HG02588 (cell line): ENCODE data around the gene SHCBP1L.
A peak's percentile ranks its signal among the peaks of the same experiment; 100 is the strongest.
"Not testable (repeated sequence)": the region's sequence is repeated elsewhere in the genome, so short reads cannot be mapped to it uniquely, and the experiment has no call there.

Experiments
- ATAC-seq: cut with Tn5 transposase; IDR thresholded peaks from one replicate; pipeline ENCODE4 v1.9.1; 2021; ENCODE audit warnings: mild to moderate bottlenecking, moderate library complexity; ENCODE audit not compliant: unreplicated experiment

SHCBP1L gene

GRCh38 chr1:182965861-182966260 is 12.9 kb upstream of the SHCBP1L start:
- ATAC-seq = no peak

- no peak for ATAC-seq
Measured at GRCh38 chr1:182965096-182965495, 12.1 kb upstream of the SHCBP1L start.

GRCh38 chr1:182962554-182963115 is 9.7 kb upstream of the SHCBP1L start:
- ATAC-seq = peak; percentile 97

- ATAC-seq = no peak
Measured at GRCh38 chr1:182960046-182960445, 7.1 kb upstream of the SHCBP1L start.

- no peak for ATAC-seq
Measured at GRCh38 chr1:182957902-182958395, 5.0 kb upstream of the SHCBP1L start.

GRCh38 chr1:182956708-182957365 is 3.9 kb upstream of the SHCBP1L start:
- no peak for ATAC-seq

- ATAC-seq = no peak
Measured at GRCh38 chr1:182955596-182956588, 2.9 kb upstream of the SHCBP1L start.

GRCh38 chr1:182953826-182954225 is 860 bp upstream of the SHCBP1L start:
- ATAC-seq = no peak

GRCh38 chr1:182943336-182943735 is 9.6 kb downstream of the SHCBP1L start:
- ATAC-seq = not testable (repeated sequence)

GRCh38 chr1:182942145-182942544 is 10.8 kb downstream of the SHCBP1L start:
- ATAC-seq = not testable (repeated sequence)

- no peak for ATAC-seq
Measured at GRCh38 chr1:182939413-182939812, 13.6 kb downstream of the SHCBP1L start.

GRCh38 chr1:182935716-182936115 is 17.2 kb downstream of the SHCBP1L start:
- ATAC-seq = no peak

GRCh38 chr1:182930985-182931384 is 22.0 kb downstream of the SHCBP1L start:
- no peak for ATAC-seq

- ATAC-seq = peak; percentile 50
Measured at GRCh38 chr1:182927693-182928433, 25.1 kb downstream of the SHCBP1L start.

- ATAC-seq = no peak
Measured at GRCh38 chr1:182925661-182926060, 27.3 kb downstream of the SHCBP1L start.

GRCh38 chr1:182917378-182917777 is 35.6 kb downstream of the SHCBP1L start:
- ATAC-seq = no peak

GRCh38 chr1:182913401-182913800 is 39.6 kb downstream of the SHCBP1L start:
- ATAC-seq = no peak

- ATAC-seq = no peak
Measured at GRCh38 chr1:182910143-182910542, 42.8 kb downstream of the SHCBP1L start.

- no peak for ATAC-seq
Measured at GRCh38 chr1:182909578-182909977, 43.4 kb downstream of the SHCBP1L start.

GRCh38 chr1:182905321-182905720 is 47.6 kb downstream of the SHCBP1L start:
- no peak for ATAC-seq

GRCh38 chr1:182901946-182902345 is 51.0 kb downstream of the SHCBP1L start:
- not testable (repeated sequence) for ATAC-seq
